Activated T-cell treated with anti-CD3 and anti-CD28 coated beads, Interleukin-2, amount 50 U/mL, for 4 hours (primary cell): ENCODE data around the gene EEF2K. TPM values are rescaled to one million over a fixed set of nuclear protein-coding genes. Genes with fewer than 3 reads are reported as not detected.

ENCODE experiments used
- ATAC-seq, 2 donors: fragments of 200-7000 bp; cut with Tn5 transposase; one replicate each; pipeline ENCODE4 v1.10.0; 2021
- DNase-seq: peaks from one replicate; pipeline ENCODE4 v3.0.0-alpha.2; 2020
- H3K27me3 Mint-ChIP-seq: one replicate; pipeline ENCODE4 v1.8.0; 2021; ENCODE audit warnings: low read depth, mixed read lengths
- H3K36me3 Mint-ChIP-seq: one replicate; pipeline ENCODE4 v1.8.0; 2022; ENCODE audit warnings: mixed read lengths; ENCODE audit not compliant: insufficient read depth
- H3K4me1 Mint-ChIP-seq: one replicate; pipeline ENCODE4 v1.8.0; 2021; ENCODE audit warnings: low read depth, mixed read lengths
- H3K4me3 Mint-ChIP-seq: one replicate; pipeline ENCODE4 v1.8.0; 2021; ENCODE audit warnings: mild to moderate bottlenecking, moderate library complexity, mixed read lengths
- H3K9me3 Mint-ChIP-seq: one replicate; pipeline ENCODE4 v1.8.0; 2021; ENCODE audit warnings: mixed read lengths
- total RNA-seq, 3 donors: library from RNA; stranded (reverse); gene quantifications; one replicate each; pipeline ENCODE4 v1.2.1, GENCODE V29; 2021

EEF2K gene
- total RNA-seq, 3 donors from 2014 or later: 17.8 to 22.8 (median 19.1) TPM

- Mint-ChIP-seq H3K36me3 (peaks cover 17% of the 10 kb centered on the region), H3K27me3 (no peaks in the 10 kb centered on the region), H3K9me3 (no peaks in the 10 kb centered on the region), H3K4me3 (no peak overlapping the region), H3K4me1 (peaks cover 8% of the 10 kb centered on the region)
- ATAC-seq: no peak
- DNase-seq: no peak
Observed at GRCh38 chr16:22323173-22323958, 117.3 kb downstream of the EEF2K start.

- no peaks in the 10 kb centered on the region for H3K9me3 Mint-ChIP-seq
- no peaks in the 10 kb centered on the region for H3K27me3 Mint-ChIP-seq
- ATAC-seq (no peak), DNase-seq (no peak)
- peaks cover 20% of the 10 kb centered on the region for H3K36me3 Mint-ChIP-seq
- no peak overlapping the region for H3K4me3 Mint-ChIP-seq
- peaks cover 8% of the 10 kb centered on the region for H3K4me1 Mint-ChIP-seq
Observed at GRCh38 chr16:22323959-22324786, 118.1 kb downstream of the EEF2K start.

GRCh38 chr16:22324787-22325597, 118.9 kb downstream of the EEF2K start:
- peaks cover 13% of the 10 kb centered on the region for H3K4me1 Mint-ChIP-seq
- no peaks in the 10 kb centered on the region for H3K9me3 Mint-ChIP-seq
- no peaks in the 10 kb centered on the region for H3K27me3 Mint-ChIP-seq
- ATAC-seq (no peak), DNase-seq (no peak)
- peaks cover 20% of the 10 kb centered on the region for H3K36me3 Mint-ChIP-seq
- no peak overlapping the region for H3K4me3 Mint-ChIP-seq

- Mint-ChIP-seq H3K9me3 (no peaks in the 10 kb centered on the region), H3K27me3 (no peaks in the 10 kb centered on the region), H3K4me3 (no peak overlapping the region), H3K4me1 (peaks cover 16% of the 10 kb centered on the region), H3K36me3 (peaks cover 20% of the 10 kb centered on the region)
- no peak for DNase-seq
- no peak for ATAC-seq
Observed at GRCh38 chr16:22325598-22326368, 119.7 kb downstream of the EEF2K start.

GRCh38 chr16:22326369-22326652, 120.2 kb downstream of the EEF2K start:
- H3K36me3 Mint-ChIP-seq: peaks cover 17% of the 10 kb centered on the region
- no peaks in the 10 kb centered on the region for H3K9me3 Mint-ChIP-seq
- ATAC-seq: no peak
- H3K4me1 Mint-ChIP-seq: peaks cover 11% of the 10 kb centered on the region
- no peaks in the 10 kb centered on the region for H3K27me3 Mint-ChIP-seq
- H3K4me3 Mint-ChIP-seq: no peak overlapping the region
- no peak for DNase-seq

GRCh38 chr16:22326771-22327445, 120.8 kb downstream of the EEF2K start:
- DNase-seq: no peak

GRCh38 chr16:22327446-22327775, 121.3 kb downstream of the EEF2K start:
- no peak for ATAC-seq
- H3K9me3 Mint-ChIP-seq: no peaks in the 10 kb centered on the region
- no peak for DNase-seq
- no peaks in the 10 kb centered on the region for H3K27me3 Mint-ChIP-seq
- peaks cover 28% of the 10 kb centered on the region for H3K36me3 Mint-ChIP-seq
- no peak overlapping the region for H3K4me3 Mint-ChIP-seq
- peaks cover 10% of the 10 kb centered on the region for H3K4me1 Mint-ChIP-seq

More at GRCh38 chr16:22326771-22327445, 120.8 kb downstream of the EEF2K start:
- peaks cover 10% of the 10 kb centered on the region for H3K4me1 Mint-ChIP-seq
- H3K36me3 Mint-ChIP-seq: peaks cover 23% of the 10 kb centered on the region
- H3K9me3 Mint-ChIP-seq: no peaks in the 10 kb centered on the region
- no peaks in the 10 kb centered on the region for H3K27me3 Mint-ChIP-seq
- ATAC-seq: no peak
- H3K4me3 Mint-ChIP-seq: no peak overlapping the region

GRCh38 chr16:22328081-22328725, 122.1 kb downstream of the EEF2K start:
- Mint-ChIP-seq H3K27me3 (no peaks in the 10 kb centered on the region), H3K4me1 (peaks cover 10% of the 10 kb centered on the region), H3K4me3 (no peak overlapping the region), H3K36me3 (peaks cover 31% of the 10 kb centered on the region), H3K9me3 (no peaks in the 10 kb centered on the region)
- DNase-seq (no peak), ATAC-seq (no peak)

- peaks cover 10% of the 10 kb centered on the region for H3K4me1 Mint-ChIP-seq
- H3K4me3 Mint-ChIP-seq: no peak overlapping the region
- ATAC-seq (no peak), DNase-seq (no peak)
- H3K9me3 Mint-ChIP-seq: no peaks in the 10 kb centered on the region
- H3K36me3 Mint-ChIP-seq: peaks cover 36% of the 10 kb centered on the region
- H3K27me3 Mint-ChIP-seq: no peaks in the 10 kb centered on the region
Observed at GRCh38 chr16:22329199-22329695, 123.2 kb downstream of the EEF2K start.

GRCh38 chr16:22330326-22330725, 124.2 kb downstream of the EEF2K start:
- H3K9me3 Mint-ChIP-seq: no peaks in the 10 kb centered on the region
- DNase-seq (no peak), ATAC-seq (no peak)
- no peaks in the 10 kb centered on the region for H3K27me3 Mint-ChIP-seq
- no peak overlapping the region for H3K4me3 Mint-ChIP-seq
- peaks cover 47% of the 10 kb centered on the region for H3K36me3 Mint-ChIP-seq
- peaks cover 10% of the 10 kb centered on the region for H3K4me1 Mint-ChIP-seq

GRCh38 chr16:22333457-22333994, 127.4 kb downstream of the EEF2K start:
- ATAC-seq: no peak
- H3K27me3 Mint-ChIP-seq: no peaks in the 10 kb centered on the region
- peaks cover 21% of the 10 kb centered on the region for H3K4me1 Mint-ChIP-seq
- H3K9me3 Mint-ChIP-seq: peaks cover 19% of the 10 kb centered on the region
- DNase-seq: no peak
- peaks cover 74% of the 10 kb centered on the region for H3K36me3 Mint-ChIP-seq
- no peak overlapping the region for H3K4me3 Mint-ChIP-seq

GRCh38 chr16:22335668-22336246, 129.7 kb downstream of the EEF2K start:
- H3K4me3 Mint-ChIP-seq: no peak overlapping the region
- H3K36me3 Mint-ChIP-seq: peaks cover 79% of the 10 kb centered on the region
- H3K27me3 Mint-ChIP-seq: no peaks in the 10 kb centered on the region
- ATAC-seq (no peak), DNase-seq (no peak)
- peaks cover 13% of the 10 kb centered on the region for H3K4me1 Mint-ChIP-seq
- H3K9me3 Mint-ChIP-seq: peaks cover 28% of the 10 kb centered on the region
